Activated CD4-positive, alpha-beta T cell treated with anti-CD3 and anti-CD28 coated beads for 36 hours (primary cell): Measurements from ENCODE around the gene TENM3. TPM values are rescaled to one million over a fixed set of nuclear protein-coding genes. Genes with fewer than 3 reads are reported as not detected.

Experiments
- ATAC-seq: fragments of 200-7000 bp; cut with Tn5 transposase; one replicate; pipeline ENCODE4 v1.10.0; 2021; ENCODE audit warnings: mild to moderate bottlenecking, moderate library complexity
- CTCF ChIA-PET: fragments of 350-600 bp; sonication (Branson Sonifier 250); formaldehyde crosslinking; loops from one replicate; lab custom pipeline; 2021; ENCODE audit warnings: antibody characterized with exemption; lab: Charles Lee
- POLR2A ChIA-PET: fragments of 350-600 bp; sonication (Branson Sonifier 250); formaldehyde crosslinking; loops from one replicate; lab custom pipeline; 2021; ENCODE audit warnings: antibody characterized with exemption, inconsistent platforms; lab: Charles Lee
- DNase-seq: peaks from one replicate; pipeline ENCODE4 v3.0.0-alpha.2; 2020
- H3K27ac Mint-ChIP-seq: one replicate; pipeline ENCODE4 v1.8.0; 2021; ENCODE audit warnings: mixed read lengths
- H3K27me3 Mint-ChIP-seq: one replicate; pipeline ENCODE4 v1.8.0; 2021; ENCODE audit warnings: mixed read lengths
- H3K36me3 Mint-ChIP-seq: one replicate; pipeline ENCODE4 v1.8.0; 2021; ENCODE audit warnings: low read depth, mixed read lengths
- H3K4me1 Mint-ChIP-seq: one replicate; pipeline ENCODE4 v1.8.0; 2021; ENCODE audit warnings: mixed read lengths
- H3K4me3 Mint-ChIP-seq: one replicate; pipeline ENCODE4 v1.8.0; 2021; ENCODE audit warnings: mild to moderate bottlenecking, moderate library complexity, mixed read lengths
- H3K9me3 Mint-ChIP-seq: one replicate; pipeline ENCODE4 v1.8.0; 2021; ENCODE audit warnings: low read depth, mixed read lengths
- intact Hi-C, 2 experiments: fragments of 100-400 bp; cut with DNase I in 1 of 2; cut with micrococcal nuclease in 1 of 2; formaldehyde crosslinking; loops; one replicate each; pipeline versions ENCODE4 v1.14.2 to v1.15.1; 2022 to 2024; cut with DNase I, micrococcal nuclease
- total RNA-seq, 2 experiments: library from RNA; stranded (reverse); gene quantifications; one replicate each; pipeline ENCODE4 v1.2.3, GENCODE V29; 2021

The TENM3 gene
- total RNA-seq, 2 experiments from 2014 or later: not detected

- ATAC-seq (no peak), DNase-seq (no peak)
- Mint-ChIP-seq H3K36me3 (no peaks in the 10 kb centered on the region), H3K4me3 (no peak overlapping the region), H3K9me3 (no peaks in the 10 kb centered on the region), H3K4me1 (no peaks in the 10 kb centered on the region), H3K27ac (no peak overlapping the region), H3K27me3 (peaks cover 2% of the 10 kb centered on the region)
- ChIA-PET POLR2A (no interaction called here), CTCF (no interaction called here)
- intact Hi-C loops: no loop called here
These were observed 58.5 kb downstream of the TENM3 start for GRCh38 chr4:182301736-182302135.

- intact Hi-C loops: no loop called here
- Mint-ChIP-seq H3K36me3 (no peaks in the 10 kb centered on the region), H3K4me3 (no peak overlapping the region), H3K4me1 (no peaks in the 10 kb centered on the region), H3K27me3 (no peaks in the 10 kb centered on the region), H3K9me3 (no peaks in the 10 kb centered on the region), H3K27ac (no peak overlapping the region)
- ChIA-PET CTCF (no interaction called here), POLR2A (interaction anchor here (0.5 kb wide), 1 partner anchor 692 kb away, joined by 5 read pairs; no protein-coding TSS in a partner anchor)
- no peak for DNase-seq
- no peak for ATAC-seq
These were observed 60.6 kb downstream of the TENM3 start for GRCh38 chr4:182303847-182304246.

GRCh38 chr4:182306792-182307507 lies 63.7 kb downstream of the TENM3 start:
- ATAC-seq (no peak), DNase-seq (no peak)
- Mint-ChIP-seq H3K4me3 (no peak overlapping the region), H3K9me3 (no peaks in the 10 kb centered on the region), H3K36me3 (no peaks in the 10 kb centered on the region), H3K27me3 (no peaks in the 10 kb centered on the region), H3K27ac (no peak overlapping the region), H3K4me1 (no peaks in the 10 kb centered on the region)
- POLR2A ChIA-PET: no interaction called here
- CTCF ChIA-PET: no interaction called here
- intact Hi-C loops: no loop called here

GRCh38 chr4:182307746-182308145 lies 64.5 kb downstream of the TENM3 start:
- H3K4me1 Mint-ChIP-seq: no peaks in the 10 kb centered on the region
- no peak for DNase-seq
- ATAC-seq: no peak
- no peaks in the 10 kb centered on the region for H3K9me3 Mint-ChIP-seq
- ChIA-PET POLR2A (no interaction called here), CTCF (no interaction called here)
- H3K4me3 Mint-ChIP-seq: no peak overlapping the region
- H3K36me3 Mint-ChIP-seq: no peaks in the 10 kb centered on the region
- no peaks in the 10 kb centered on the region for H3K27me3 Mint-ChIP-seq
- intact Hi-C loops: no loop called here
- H3K27ac Mint-ChIP-seq: no peak overlapping the region

GRCh38 chr4:182309877-182310276 lies 66.7 kb downstream of the TENM3 start:
- H3K9me3 Mint-ChIP-seq: peaks cover 6% of the 10 kb centered on the region
- POLR2A ChIA-PET: no interaction called here
- no peak for DNase-seq
- H3K27me3 Mint-ChIP-seq: no peaks in the 10 kb centered on the region
- H3K27ac Mint-ChIP-seq: no peak overlapping the region
- ATAC-seq: no peak
- no peak overlapping the region for H3K4me3 Mint-ChIP-seq
- no peaks in the 10 kb centered on the region for H3K4me1 Mint-ChIP-seq
- H3K36me3 Mint-ChIP-seq: no peaks in the 10 kb centered on the region
- CTCF ChIA-PET: no interaction called here
- intact Hi-C loops: no loop called here

- Mint-ChIP-seq H3K36me3 (no peaks in the 10 kb centered on the region), H3K4me1 (no peaks in the 10 kb centered on the region), H3K27me3 (no peaks in the 10 kb centered on the region), H3K9me3 (peaks cover 7% of the 10 kb centered on the region), H3K4me3 (no peak overlapping the region), H3K27ac (no peak overlapping the region)
- DNase-seq (no peak), ATAC-seq (no peak)
- intact Hi-C loops: no loop called here
- POLR2A ChIA-PET: no interaction called here
- CTCF ChIA-PET: no interaction called here
These were observed 67.1 kb downstream of the TENM3 start for GRCh38 chr4:182310316-182310715.

GRCh38 chr4:182310962-182311361 lies 67.8 kb downstream of the TENM3 start:
- Mint-ChIP-seq H3K9me3 (peaks cover 12% of the 10 kb centered on the region), H3K4me3 (no peak overlapping the region), H3K36me3 (no peaks in the 10 kb centered on the region), H3K4me1 (no peaks in the 10 kb centered on the region), H3K27ac (no peak overlapping the region), H3K27me3 (no peaks in the 10 kb centered on the region)
- POLR2A ChIA-PET: no interaction called here
- CTCF ChIA-PET: no interaction called here
- DNase-seq (no peak), ATAC-seq (no peak)
- intact Hi-C loops: no loop called here

GRCh38 chr4:182314537-182314936 lies 71.3 kb downstream of the TENM3 start:
- Mint-ChIP-seq H3K27me3 (peaks cover 3% of the 10 kb centered on the region), H3K4me1 (no peaks in the 10 kb centered on the region), H3K27ac (no peak overlapping the region), H3K9me3 (peaks cover 12% of the 10 kb centered on the region), H3K36me3 (no peaks in the 10 kb centered on the region), H3K4me3 (no peak overlapping the region)
- POLR2A ChIA-PET: no interaction called here
- DNase-seq: no peak
- CTCF ChIA-PET: no interaction called here
- ATAC-seq: no peak
- intact Hi-C loops: no loop called here

- peaks cover 12% of the 10 kb centered on the region for H3K9me3 Mint-ChIP-seq
- POLR2A ChIA-PET: no interaction called here
- ATAC-seq (no peak), DNase-seq (no peak)
- no peak overlapping the region for H3K27ac Mint-ChIP-seq
- CTCF ChIA-PET: no interaction called here
- H3K4me3 Mint-ChIP-seq: no peak overlapping the region
- no peaks in the 10 kb centered on the region for H3K36me3 Mint-ChIP-seq
- peaks cover 6% of the 10 kb centered on the region for H3K27me3 Mint-ChIP-seq
- H3K4me1 Mint-ChIP-seq: no peaks in the 10 kb centered on the region
- intact Hi-C loops: no loop called here
These were observed 75.1 kb downstream of the TENM3 start for GRCh38 chr4:182318256-182318655.

- Mint-ChIP-seq H3K27ac (no peak overlapping the region), H3K27me3 (peaks cover 6% of the 10 kb centered on the region), H3K4me3 (no peak overlapping the region), H3K4me1 (no peaks in the 10 kb centered on the region), H3K9me3 (peaks cover 5% of the 10 kb centered on the region), H3K36me3 (no peaks in the 10 kb centered on the region)
- intact Hi-C loops: no loop called here
- ChIA-PET CTCF (no interaction called here), POLR2A (no interaction called here)
- ATAC-seq (no peak), DNase-seq (no peak)
These were observed 76.9 kb downstream of the TENM3 start for GRCh38 chr4:182320092-182320491.

- Mint-ChIP-seq H3K36me3 (no peaks in the 10 kb centered on the region), H3K4me3 (no peak overlapping the region), H3K4me1 (no peaks in the 10 kb centered on the region), H3K27ac (no peak overlapping the region), H3K27me3 (peaks cover 6% of the 10 kb centered on the region), H3K9me3 (peaks cover 2% of the 10 kb centered on the region)
- POLR2A ChIA-PET: no interaction called here
- no peak for DNase-seq
- CTCF ChIA-PET: no interaction called here
- intact Hi-C loops: no loop called here
- ATAC-seq: no peak
These were observed 77.4 kb downstream of the TENM3 start for GRCh38 chr4:182320580-182320979.

GRCh38 chr4:182324282-182324681 lies 81.1 kb downstream of the TENM3 start:
- DNase-seq (no peak), ATAC-seq (no peak)
- no peaks in the 10 kb centered on the region for H3K9me3 Mint-ChIP-seq
- no peak overlapping the region for H3K27ac Mint-ChIP-seq
- no peaks in the 10 kb centered on the region for H3K4me1 Mint-ChIP-seq
- no peak overlapping the region for H3K4me3 Mint-ChIP-seq
- POLR2A ChIA-PET: no interaction called here
- no peaks in the 10 kb centered on the region for H3K36me3 Mint-ChIP-seq
- intact Hi-C loops: no loop called here
- H3K27me3 Mint-ChIP-seq: peaks cover 5% of the 10 kb centered on the region
- CTCF ChIA-PET: interaction anchor here (0.6 kb wide), 1 partner anchor 20 kb away, joined by 4 read pairs; no protein-coding TSS in a partner anchor
